Keratinocyte (primary cell): ENCODE results near the gene S100A10. TPM values are rescaled to one million over a fixed set of nuclear protein-coding genes. Genes with fewer than 3 reads are reported as not detected.

Experiments used
- DNase-seq: peaks from one replicate; pipeline ENCODE4 v3.0.0-alpha.2; 2011; ENCODE audit warnings: low read depth, missing footprints, low spot score
- FAIRE-seq: peaks from 2 replicates; lab custom pipeline; 2011; peaks lifted over from hg19 to GRCh38; lab: Jason Lieb, UNC
- H2AFZ ChIP-seq: 2 replicates; pipeline ENCODE4 v1.6.0; 2012; ENCODE audit warnings: low read length, control low read depth, inconsistent platforms; ENCODE audit not compliant: control insufficient read depth
- H3K27ac ChIP-seq: 2 replicates; pipeline ENCODE4 v1.5.1; 2011; ENCODE audit warnings: low read length; ENCODE audit not compliant: control insufficient read depth, insufficient read depth
- H3K27me3 ChIP-seq: 3 replicates; pipeline ENCODE4 v1.6.0; 2011; ENCODE audit warnings: low read length; ENCODE audit not compliant: control insufficient read depth, insufficient read depth; ENCODE audit errors: extremely low read depth
- H3K36me3 ChIP-seq, 2 experiments: 2 replicates in 1 of 2; 3 replicates in 1 of 2; pipeline ENCODE4 v1.5.1; 2011; ENCODE audit warnings: low read length in 2 of 2, mild to moderate bottlenecking in 1 of 2; ENCODE audit not compliant: control insufficient read depth in 2 of 2, insufficient read depth in 2 of 2; ENCODE audit errors: extremely low read depth in 1 of 2
- H3K4me1 ChIP-seq: 3 replicates; pipeline ENCODE4 v1.5.1; 2011; ENCODE audit warnings: low read length; ENCODE audit not compliant: control insufficient read depth, insufficient read depth; ENCODE audit errors: extremely low read depth
- H3K4me2 ChIP-seq: 3 replicates; pipeline ENCODE4 v1.6.0; 2011; ENCODE audit warnings: low read depth, low read length; ENCODE audit not compliant: control insufficient read depth, insufficient read depth; ENCODE audit errors: extremely low read depth
- H3K4me3 ChIP-seq, 3 experiments: fragments of 200-600 bp in 1 of 3; sonication (generic) in 1 of 3; 2 replicates in 2 of 3; 3 replicates in 1 of 3; pipeline ENCODE4 v1.5.1; 2011 to 2016; ENCODE audit warnings: low read length in 3 of 3, mild to moderate bottlenecking in 3 of 3, control low read depth in 2 of 3, inconsistent platforms in 1 of 3, low read depth in 1 of 3, mixed read lengths in 1 of 3, mixed run types in 1 of 3, moderate library complexity in 1 of 3; ENCODE audit not compliant: control insufficient read depth in 2 of 3, insufficient read depth in 2 of 3; ENCODE audit errors: extremely low read depth in 1 of 3
- H3K79me2 ChIP-seq: 2 replicates; pipeline ENCODE4 v1.6.0; 2012; ENCODE audit warnings: low read length; ENCODE audit not compliant: control insufficient read depth, insufficient read depth
- H3K9ac ChIP-seq: 3 replicates; pipeline ENCODE4 v1.6.0; 2011; ENCODE audit warnings: low read length; ENCODE audit not compliant: control insufficient read depth, insufficient read depth; ENCODE audit errors: extremely low read depth
- H3K9me1 ChIP-seq: 3 replicates; pipeline ENCODE4 v1.6.0; 2011; ENCODE audit warnings: low read length; ENCODE audit not compliant: control insufficient read depth, insufficient read depth; ENCODE audit errors: extremely low read depth
- H3K9me3 ChIP-seq: 2 replicates; pipeline ENCODE4 v1.5.1; 2012; ENCODE audit warnings: low read depth, low read length; ENCODE audit not compliant: control insufficient read depth
- H4K20me1 ChIP-seq: 3 replicates; pipeline ENCODE4 v1.6.0; 2011; ENCODE audit warnings: low read length; ENCODE audit not compliant: control insufficient read depth, insufficient read depth; ENCODE audit errors: extremely low read depth
- CTCF ChIP-seq, 3 experiments: IDR thresholded peaks in 1 of 3; conservative IDR thresholded peaks in 1 of 3; optimal IDR thresholded peaks in 1 of 3; 2 replicates in 2 of 3; 3 replicates in 1 of 3; pipeline versions ENCODE3 to v1.5.1; 2011; ENCODE audit warnings: low read length in 3 of 3, mild to moderate bottlenecking in 3 of 3, moderate library complexity in 2 of 3, control low read depth in 1 of 3, inconsistent platforms in 1 of 3; ENCODE audit not compliant: insufficient read depth in 2 of 3; ENCODE audit errors: extremely low read depth in 1 of 3
- EZH2 ChIP-seq: IDR thresholded peaks from one replicate; pipeline ENCODE4 v1.6.1; 2012; ENCODE audit warnings: inconsistent platforms, mild to moderate bottlenecking, low read length, moderate library complexity
- dilution Hi-C: fragments of 300-500 bp; cut with MboI; formaldehyde crosslinking; loops from one replicate; pipeline ENCODE4 v1.7.0; 2020; ENCODE audit warnings: low sequenced_read_pairs; ENCODE audit not compliant: extremely low pct_ligation_motif_present
- polyA plus RNA-seq, 5 experiments: library from polyadenylated mRNA; depleted of rRNA in 3 of 5; stranded (reverse) in 3 of 5; stranded (forward) in 1 of 5; unstranded in 1 of 5; fragments of >200 nt; gene quantifications; 1 replicate in 1 of 5; 2 replicates in 3 of 5; 3 replicates in 1 of 5; pipeline versions ENCODE4 v1.2.1 to v1.2.3, GENCODE V29; 2011 to 2012; ENCODE audit warnings: missing spikeins in 2 of 5, low read depth in 1 of 5, low replicate concordance in 1 of 5

The S100A10 gene
- polyA plus RNA-seq, 1 donor (not counting 4 experiments of a cell fraction or from before 2014, with no cell fraction given) = 1,061 TPM

DNA sequence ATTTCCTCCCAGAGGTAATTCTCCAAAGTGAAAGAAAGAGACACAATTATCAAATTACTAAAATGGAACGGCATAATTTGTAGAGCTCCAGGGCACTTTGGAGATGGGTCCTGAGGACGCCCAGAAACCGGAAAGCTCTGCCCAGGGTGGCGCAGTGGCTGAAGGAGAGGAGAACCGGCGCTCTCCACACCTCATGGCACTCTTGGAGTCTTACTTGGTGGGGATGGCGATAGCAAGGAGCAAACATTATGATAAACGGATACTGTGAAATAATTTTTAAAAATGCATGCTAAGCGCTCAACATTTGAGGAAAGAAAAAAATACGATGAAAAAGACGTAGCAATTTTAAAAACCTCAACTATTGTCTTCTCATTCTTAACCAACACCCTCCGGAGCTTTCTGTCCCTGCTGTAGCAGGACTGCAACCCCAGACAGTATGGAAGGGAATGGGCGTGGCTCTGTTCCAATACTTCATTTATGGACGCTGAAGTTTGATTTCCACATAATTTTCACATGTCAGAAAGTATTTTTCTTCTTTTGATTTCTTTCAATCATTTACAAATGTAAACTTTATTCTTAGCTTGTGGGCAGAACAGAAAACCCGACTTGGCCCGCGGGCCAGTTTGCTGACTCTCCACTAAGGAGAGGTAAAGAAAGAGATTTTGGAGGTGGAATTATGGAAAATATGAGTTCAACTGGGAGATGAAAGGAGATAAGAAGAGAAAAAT, 42.0 kb upstream of the S100A10 start:
- Histone ChIP-seq H3K9ac (peak overlapping the region; percentile 97), H3K4me1 (peaks cover 19% of the 10 kb centered on the region), H3K4me2 (peak overlapping the region; percentile 70), H3K27ac (peak overlapping the region; percentile 97), H2AFZ (no peak overlapping the region), H3K9me1 (no peaks in the 10 kb centered on the region), H4K20me1 (peaks cover 4% of the 10 kb centered on the region), H3K4me3 (peak overlapping the region; percentile 70 to 88 (median 87)), H3K9me3 (no peaks in the 10 kb centered on the region), H3K27me3 (no peaks in the 10 kb centered on the region), H3K36me3 (peaks cover 18 to 38% of the 10 kb centered on the region in 2 experiments), H3K79me2 (peaks cover 42% of the 10 kb centered on the region)
- TF ChIP-seq EZH2 (no peak), CTCF (optimal IDR thresholded peaks at IDR 0.05 in 1 of 3, IDR thresholded peaks at IDR 0.05 in 1 of 3, conservative IDR thresholded peaks at IDR 0.05 in 1 of 3; ENCODE audit: extremely low read depth in 1 of 3, insufficient read depth in 2 of 3, low read length in 3 of 3) (no peak)
- no peak for DNase-seq
- dilution Hi-C loops = no loop called here
- FAIRE-seq = no peak

GRCh38 chr1:152034654-152035538, 41.2 kb upstream of the S100A10 start:
- peak; percentile 77 for FAIRE-seq
- H4K20me1 ChIP-seq = peaks cover 4% of the 10 kb centered on the region
- dilution Hi-C loops = no loop called here
- TF ChIP-seq CTCF (optimal IDR thresholded peaks at IDR 0.05 in 1 of 3, IDR thresholded peaks at IDR 0.05 in 1 of 3, conservative IDR thresholded peaks at IDR 0.05 in 1 of 3; ENCODE audit: extremely low read depth in 1 of 3, insufficient read depth in 2 of 3, low read length in 3 of 3) = peak; percentile 61 to 93 (median 75)
- no peak for TF ChIP-seq EZH2
- peaks cover 18 to 38% of the 10 kb centered on the region in 2 experiments for H3K36me3 ChIP-seq
- H3K9ac ChIP-seq = peak overlapping the region; percentile 97
- H2AFZ ChIP-seq = no peak overlapping the region
- H3K9me3 ChIP-seq = no peaks in the 10 kb centered on the region
- no peak for DNase-seq
- peak overlapping the region; percentile 70 for H3K4me2 ChIP-seq
- H3K4me3 ChIP-seq = peak overlapping the region; percentile 70 to 88 (median 87)
- H3K4me1 ChIP-seq = peaks cover 21% of the 10 kb centered on the region
- peaks cover 42% of the 10 kb centered on the region for H3K79me2 ChIP-seq
- H3K27me3 ChIP-seq = no peaks in the 10 kb centered on the region
- peak overlapping the region; percentile 97 for H3K27ac ChIP-seq
- no peaks in the 10 kb centered on the region for H3K9me1 ChIP-seq
